NCI-H69 (cell line): ENCODE results near the gene ZNF124.

Experiments used
- DNase-seq: peaks from one replicate; lab custom pipeline; 2025; lab: John Stamatoyannopoulos, UW

The ZNF124 gene

DNA sequence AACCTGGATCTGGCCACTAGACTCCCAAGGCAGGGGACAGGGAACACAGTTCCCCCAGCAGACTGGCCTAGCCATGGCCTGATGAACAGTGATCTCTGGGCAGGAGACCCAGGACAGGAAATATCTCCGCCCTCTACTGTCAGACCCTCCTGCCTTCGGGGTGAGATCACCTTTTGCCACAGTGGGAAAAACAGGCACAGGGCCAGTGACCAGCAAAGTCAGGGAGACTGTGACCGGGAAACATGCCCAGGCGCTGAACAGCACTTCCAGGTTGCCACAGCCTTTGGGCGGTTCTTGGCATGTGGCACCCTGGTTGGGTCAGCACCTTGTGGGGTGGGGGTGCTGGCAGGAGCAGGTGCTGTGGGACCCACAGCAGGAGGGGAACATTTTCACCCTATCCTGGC, 58.7 kb downstream of the ZNF124 start:
- no peak for DNase-seq

DNA sequence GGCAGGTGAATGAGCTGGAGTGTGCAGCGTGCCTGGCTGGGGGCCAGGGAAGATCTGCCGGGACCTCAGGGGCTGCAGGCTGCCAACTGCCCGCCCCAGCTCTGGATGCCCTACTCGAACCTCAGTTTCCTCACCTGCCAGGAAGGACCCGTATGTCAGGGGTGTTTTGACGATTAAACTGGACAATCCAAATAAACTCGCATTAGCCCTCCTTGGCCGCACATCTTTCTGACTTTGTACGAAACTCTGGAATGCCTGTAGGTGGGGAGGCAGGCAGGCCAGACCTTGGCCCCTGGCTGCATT, 59.4 kb downstream of the ZNF124 start:
- no peak for DNase-seq

DNA sequence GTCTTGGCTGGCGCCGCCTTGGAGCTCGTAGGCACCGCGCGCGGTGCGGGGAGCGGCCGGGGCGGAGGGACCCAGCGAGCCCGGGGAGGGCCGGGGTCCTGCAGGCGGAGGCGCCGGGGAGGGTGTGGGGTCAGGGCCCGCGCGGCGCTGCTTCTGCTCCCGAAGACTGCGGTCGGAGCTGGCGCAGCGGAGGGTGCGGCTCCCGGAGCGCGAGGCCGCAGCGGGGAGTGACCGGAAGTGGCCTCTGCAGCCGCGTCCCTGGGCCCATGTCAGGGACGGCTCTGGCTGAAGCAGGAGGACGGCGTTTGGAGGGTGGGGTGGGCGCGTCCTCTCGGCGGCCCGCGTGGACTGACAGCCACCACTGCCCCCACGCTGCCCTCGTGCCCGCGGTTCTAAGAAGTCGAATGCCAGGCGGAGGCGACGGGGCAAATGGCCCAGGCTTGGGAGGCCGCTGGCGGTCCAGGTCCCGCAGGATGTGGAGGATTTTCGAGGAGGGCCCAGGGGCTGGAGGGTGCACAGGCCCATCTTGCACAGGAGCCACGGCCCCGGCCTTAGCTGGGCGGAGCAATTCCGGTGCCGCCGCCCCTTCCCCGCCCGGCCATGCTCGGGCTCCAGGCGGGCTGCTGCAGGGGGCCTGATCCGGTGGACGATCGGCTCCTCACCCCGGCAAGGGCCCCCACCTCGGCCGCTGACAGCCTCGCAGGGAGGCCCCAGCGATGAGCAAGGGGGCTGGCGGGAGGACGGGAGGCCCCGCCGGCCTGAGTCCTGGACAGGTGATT, 59.9 kb downstream of the ZNF124 start:
- DNase-seq: peak; percentile 62

DNA sequence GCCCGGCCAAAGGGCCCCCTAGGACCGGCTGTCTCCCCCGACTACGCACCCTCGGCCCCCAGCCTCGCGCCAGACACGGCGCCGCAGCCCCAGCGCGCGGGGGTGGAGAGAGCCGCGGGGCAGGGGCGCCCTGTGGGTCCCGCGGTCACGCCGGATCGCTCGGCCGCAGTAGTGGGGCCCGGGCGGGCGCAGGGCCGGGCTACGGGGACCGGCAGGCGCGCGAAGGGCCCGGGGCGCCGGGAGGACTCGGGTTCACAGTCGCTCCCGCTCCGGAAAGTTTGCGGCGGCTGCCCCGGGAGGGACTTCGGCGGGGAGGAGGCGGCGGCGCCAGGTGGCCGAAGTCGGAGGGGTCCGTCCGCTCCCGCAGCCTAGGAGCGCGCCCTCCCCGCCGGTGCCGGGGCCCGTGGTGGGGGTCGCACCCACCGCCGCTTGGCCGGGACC, 60.5 kb downstream of the ZNF124 start:
- peak; percentile 44 for DNase-seq

DNA sequence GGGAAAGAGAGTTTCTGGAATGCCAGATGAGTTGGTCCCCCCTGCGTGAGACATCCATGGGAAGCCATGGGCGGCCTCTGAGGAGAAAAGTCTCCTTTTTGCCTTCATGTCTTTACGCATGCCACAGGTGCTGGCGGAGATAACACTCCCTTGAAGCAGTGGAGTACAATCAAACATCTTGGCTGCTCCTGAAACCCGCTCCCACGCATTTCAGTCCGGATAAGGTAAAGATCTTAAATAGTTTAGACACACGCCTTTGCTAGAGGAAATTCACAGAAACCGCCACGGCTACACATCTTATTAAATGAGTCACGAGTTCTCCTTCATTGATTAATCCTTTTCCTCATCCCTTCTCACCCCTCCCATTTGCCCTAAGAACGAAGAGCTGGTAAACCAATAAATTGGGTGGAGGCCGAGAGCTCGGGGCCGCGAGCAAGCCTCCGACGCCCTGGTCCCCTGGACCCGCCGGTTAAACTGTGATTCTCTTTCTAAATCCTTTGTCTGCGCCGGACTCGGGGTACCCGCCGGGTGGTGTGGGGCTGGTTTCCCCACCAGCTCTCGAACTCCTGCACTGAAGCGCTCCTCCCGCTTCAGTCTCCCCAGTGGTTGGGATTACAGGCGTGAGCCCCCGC, 61.1 kb downstream of the ZNF124 start:
- no peak for DNase-seq

DNA sequence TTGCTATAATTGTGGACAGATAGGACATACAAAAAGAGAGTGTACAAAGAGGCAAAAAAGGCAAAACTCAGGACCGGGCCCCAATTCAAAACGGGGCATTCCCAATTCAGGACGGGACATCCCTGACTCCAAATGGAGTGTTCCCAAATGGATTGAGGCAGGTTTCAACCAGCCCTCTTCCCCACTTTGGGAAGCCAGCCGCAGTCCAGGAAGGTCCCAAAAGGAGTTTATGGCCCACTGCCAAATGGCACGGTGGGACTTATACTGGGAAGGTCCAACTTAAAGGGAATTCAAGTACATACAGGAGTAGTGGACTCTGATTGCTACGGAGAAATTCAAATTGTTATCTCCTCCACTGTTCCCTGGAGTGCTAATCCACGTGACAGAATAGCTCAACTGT, 64.1 kb downstream of the ZNF124 start:
- no peak for DNase-seq

DNA sequence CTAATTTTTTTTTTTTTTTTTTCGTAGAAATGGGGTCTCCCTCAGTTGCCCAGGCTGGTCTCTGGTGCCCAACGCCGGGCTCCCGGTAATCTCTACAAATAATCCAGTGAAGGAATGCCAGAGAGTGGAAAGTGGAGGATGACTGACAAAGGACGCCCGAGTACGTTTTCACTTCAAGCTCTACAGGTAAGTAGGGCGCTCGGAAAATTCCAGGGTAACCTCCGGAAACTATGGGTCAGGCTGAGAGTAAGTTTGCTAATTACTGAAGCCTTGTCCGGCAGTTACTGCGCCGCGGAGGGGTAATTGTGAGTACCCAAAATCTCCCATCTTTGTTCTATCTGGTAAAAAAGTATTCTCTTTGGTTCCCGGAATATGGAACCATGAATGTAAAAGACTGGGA, 65.9 kb downstream of the ZNF124 start:
- no peak for DNase-seq
